ENCODE measurements around the gene NCBP2L. TPM values are rescaled to one million over a fixed set of nuclear protein-coding genes. Genes with fewer than 3 reads are reported as not detected.

The NCBP2L gene
- total RNA-seq, 1 donor from 2014 or later: not detected

Other genes with a start within 250 kb of the NCBP2L start
- 6.5 TPM for gene PRPS1, start 149.2 kb upstream of the NCBP2L start, total RNA-seq (ENCODE audit: insufficient read depth, low replicate concordance)
- gene TSC22D3, start 1.9 kb upstream of the NCBP2L start, total RNA-seq (ENCODE audit: insufficient read depth, low replicate concordance): 214 TPM
- gene MID2, start 48.1 kb downstream of the NCBP2L start, total RNA-seq (ENCODE audit: insufficient read depth, low replicate concordance): 58.0 TPM
- gene TEX13B, start 204.6 kb downstream of the NCBP2L start, total RNA-seq (ENCODE audit: insufficient read depth, low replicate concordance): 1.2 TPM

Data from umbilical cord (tissue), 1 donor.